Measurements from ENCODE around the gene TPRG1L. TPM values are rescaled to one million over a fixed set of nuclear protein-coding genes. Genes with fewer than 3 reads are reported as not detected.
"Not testable (repeated sequence)": the region's sequence is repeated elsewhere in the genome, so short reads cannot be mapped to it uniquely, and the experiment has no call there.

Gene TPRG1L
- total RNA-seq, 1 experiment from 2014 or later, result 19.2 TPM

DNA sequence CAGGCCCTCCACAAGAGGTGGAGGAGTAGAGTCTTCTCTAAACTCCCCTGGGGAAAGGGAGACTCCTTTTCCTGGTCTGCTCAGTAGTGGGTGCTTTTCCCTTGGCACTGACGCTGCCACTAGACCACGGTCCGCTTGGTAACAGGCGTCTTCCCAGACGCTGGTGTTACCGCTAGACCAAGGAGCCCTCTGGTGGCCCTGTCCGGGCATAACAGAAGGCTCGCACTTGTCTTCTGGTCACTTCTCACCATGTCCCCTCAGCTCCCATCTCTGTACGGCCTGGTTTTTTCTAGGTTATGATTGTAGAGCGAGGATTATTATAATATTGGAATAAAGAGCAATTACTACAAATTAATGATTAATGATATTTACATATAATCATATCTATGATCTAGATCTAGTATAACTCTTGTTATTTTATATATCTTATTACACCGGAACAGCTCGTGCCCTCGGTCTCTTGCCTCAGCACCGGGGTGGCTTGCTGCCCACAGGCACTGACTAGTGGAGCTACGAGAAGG, 3.6 kb upstream of the TPRG1L start:
- peak; percentile 78 for DNase-seq (ENCODE audit: low spot score)
- in situ Hi-C loops (cut with HindIII; ENCODE audit: low sequenced_read_pairs), result not testable (repeated sequence)

DNA sequence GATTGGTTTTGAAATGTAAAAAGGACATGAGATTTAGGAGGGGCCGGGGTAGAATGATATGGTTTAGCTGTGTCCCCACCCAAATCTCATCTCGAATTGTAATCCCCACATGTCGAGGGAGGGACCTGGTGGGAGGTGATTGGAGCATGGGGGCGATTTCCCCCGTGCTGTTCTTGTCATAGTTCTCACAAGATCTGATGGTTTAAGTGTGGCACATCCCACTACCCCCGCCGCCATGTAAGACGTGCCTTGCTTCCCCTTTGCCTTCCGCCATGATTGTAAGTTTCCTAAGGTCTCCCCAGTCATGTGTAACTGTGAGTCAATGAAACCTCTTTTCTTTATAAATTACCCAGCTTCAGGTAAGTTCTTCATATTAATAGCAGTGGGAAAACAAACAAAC, 2.7 kb upstream of the TPRG1L start:
- DNase-seq (ENCODE audit: low spot score); in situ Hi-C loops (cut with HindIII; ENCODE audit: low sequenced_read_pairs): not testable (repeated sequence)

DNA sequence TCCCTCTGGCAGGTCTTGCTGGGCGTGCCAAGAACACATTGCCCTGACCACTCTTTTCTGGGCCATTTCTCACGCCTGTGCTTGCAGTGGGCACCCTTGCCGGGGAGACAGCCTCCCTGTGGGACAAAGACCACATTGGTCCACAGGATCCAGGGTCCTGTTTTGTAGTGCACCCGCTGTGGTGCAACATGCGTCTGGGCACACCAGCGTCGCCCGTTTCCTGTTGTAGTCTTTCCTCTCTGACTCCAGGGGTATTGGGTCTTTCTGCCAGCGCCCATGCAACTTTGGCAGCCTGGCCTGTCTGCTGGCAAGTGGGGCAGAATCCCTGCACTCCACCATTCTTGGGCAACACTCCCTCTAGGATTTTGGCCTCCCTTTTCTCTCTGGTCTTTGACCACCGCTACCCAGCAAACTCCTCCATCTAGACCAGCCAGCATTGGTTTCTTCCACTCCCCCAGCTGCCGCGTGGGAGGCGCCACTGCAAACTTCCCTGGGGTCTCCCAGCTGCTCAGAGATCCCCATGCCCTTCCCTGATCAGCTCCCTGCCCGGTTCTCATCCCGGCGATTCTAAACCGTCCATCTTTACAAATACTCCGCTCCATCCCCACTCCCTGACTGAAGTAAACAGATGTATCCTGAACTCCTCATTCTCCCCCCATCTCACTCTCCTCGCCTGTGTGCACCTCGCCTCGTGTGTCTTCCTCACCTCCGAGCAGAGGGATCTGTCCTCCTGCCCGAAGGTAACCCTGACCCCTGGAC, 1.2 kb upstream of the TPRG1L start:
- in situ Hi-C loops (cut with HindIII; ENCODE audit: low sequenced_read_pairs), result no loop called here

DNA sequence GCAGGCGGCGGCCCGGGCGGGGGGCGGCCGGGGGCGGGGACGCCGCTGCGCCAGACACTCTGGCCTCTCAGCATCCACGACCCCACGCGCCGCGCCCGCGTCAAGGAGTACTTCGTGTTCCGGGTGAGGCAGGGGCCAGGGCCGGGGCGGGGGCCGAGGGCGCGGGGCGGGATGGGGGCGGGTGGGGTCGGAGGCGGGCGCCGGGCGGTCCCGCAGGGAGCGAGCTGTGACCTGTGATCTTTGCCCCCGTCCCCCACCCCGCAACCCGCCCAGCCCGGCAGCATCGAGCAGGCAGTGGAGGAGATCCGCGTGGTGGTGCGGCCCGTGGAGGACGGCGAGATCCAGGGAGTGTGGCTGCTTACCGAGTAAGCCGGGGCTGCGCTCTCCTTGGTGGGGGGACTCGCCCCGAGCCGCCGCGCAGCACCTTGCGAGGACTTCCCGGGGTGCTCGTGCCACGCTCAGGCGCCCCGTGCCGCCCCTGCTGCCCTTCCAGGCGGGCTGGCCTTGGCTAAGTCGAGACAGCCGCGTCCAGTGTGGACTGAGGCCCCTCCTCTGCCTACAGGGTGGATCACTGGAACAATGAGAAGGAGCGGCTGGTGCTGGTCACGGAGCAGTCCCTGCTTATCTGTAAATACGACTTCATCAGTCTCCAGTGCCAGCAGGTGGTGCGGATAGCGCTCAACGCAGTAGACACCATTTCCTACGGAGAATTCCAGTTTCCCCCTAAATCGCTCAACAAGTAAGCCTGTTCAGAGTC, 514 bp downstream of the TPRG1L start:
- in situ Hi-C loops (cut with HindIII; ENCODE audit: low sequenced_read_pairs), result loop anchor here (5.0 kb wide), 1 partner anchor 88 kb away; no protein-coding TSS in a partner anchor
- DNase-seq (ENCODE audit: low spot score), result no peak

More for the DNA sequence above, 1.2 kb upstream of the TPRG1L start:
- no peak for DNase-seq (ENCODE audit: low spot score)

DNA sequence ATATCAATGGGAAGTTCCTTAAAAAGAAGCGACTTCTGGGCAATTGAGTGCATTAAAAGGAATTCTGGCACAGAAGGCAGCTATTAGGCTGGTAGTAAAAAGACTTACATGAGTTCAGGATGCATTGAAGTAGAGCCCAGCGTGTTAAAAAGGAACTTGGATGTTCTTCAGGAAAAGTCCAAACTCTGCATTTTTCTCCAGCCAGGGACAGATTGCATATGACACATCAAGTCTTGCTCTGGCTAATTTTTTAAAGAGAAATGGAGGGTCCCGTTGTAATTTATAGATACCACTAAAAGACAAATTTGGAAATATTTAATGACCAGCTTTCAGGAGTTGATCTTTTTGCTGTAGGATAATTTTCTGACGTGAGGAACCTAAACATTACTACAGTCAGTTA, 1.2 kb downstream of the TPRG1L start:
- in situ Hi-C loops (cut with HindIII; ENCODE audit: low sequenced_read_pairs), result loop anchor here (5.0 kb wide), 1 partner anchor 89 kb away; no protein-coding TSS in a partner anchor
- no peak for DNase-seq (ENCODE audit: low spot score)

DNA sequence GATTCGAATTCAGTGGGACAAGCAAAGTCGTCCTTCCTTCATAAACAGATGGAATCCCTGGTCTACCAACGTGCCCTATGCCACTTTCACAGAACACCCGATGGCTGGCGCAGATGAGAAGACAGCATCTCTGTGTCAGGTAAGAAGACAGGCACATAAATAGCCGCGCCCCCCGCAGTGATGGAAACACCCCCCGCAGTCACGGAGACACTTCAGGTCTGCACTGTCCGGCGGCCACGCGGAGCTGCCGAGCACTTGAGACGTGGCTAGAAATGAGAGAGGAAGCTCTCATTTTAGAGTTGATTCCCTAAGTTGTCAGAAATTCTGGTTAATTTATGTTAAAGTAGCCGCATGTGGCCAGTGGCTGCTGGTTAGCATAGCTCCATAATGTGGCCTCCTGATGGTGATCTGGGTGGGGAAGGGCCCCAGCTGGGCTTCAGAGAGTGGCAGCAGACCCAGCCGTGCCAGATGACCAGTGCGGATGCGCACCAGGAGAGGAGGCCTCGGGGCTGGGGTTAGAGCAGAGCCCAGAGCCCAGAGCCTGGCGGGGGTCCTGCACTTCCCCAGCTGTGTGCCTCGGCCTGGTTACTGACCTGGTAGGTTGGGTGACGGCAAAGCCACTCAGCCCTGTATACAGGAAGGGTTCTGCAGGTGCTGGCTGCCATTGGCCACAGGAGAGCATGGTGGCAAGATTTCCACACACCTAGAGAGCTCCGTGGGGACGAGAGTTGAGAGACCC, 2.9 kb downstream of the TPRG1L start:
- in situ Hi-C loops (cut with HindIII; ENCODE audit: low sequenced_read_pairs), result loop anchor here (5.0 kb wide), 1 partner anchor 90 kb away; no protein-coding TSS in a partner anchor
- DNase-seq (ENCODE audit: low spot score), result no peak

DNA sequence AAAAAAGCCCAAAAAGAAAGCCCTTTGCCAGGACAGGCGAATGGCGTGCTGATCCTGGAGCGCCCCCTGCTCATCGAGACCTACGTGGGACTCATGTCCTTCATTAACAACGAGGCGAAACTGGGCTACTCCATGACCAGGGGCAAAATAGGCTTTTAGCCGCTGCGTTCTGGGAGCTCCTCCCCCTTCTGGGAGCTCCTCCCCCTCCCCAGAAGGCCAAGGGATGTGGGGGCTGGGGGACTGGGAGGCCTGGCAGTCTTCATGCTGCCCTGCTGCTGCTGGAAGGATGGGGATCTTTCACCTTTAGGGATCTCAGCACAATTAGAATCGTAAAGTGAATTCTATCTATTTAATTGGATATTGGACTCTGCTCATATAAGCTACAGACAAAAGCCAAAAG, 3.6 kb downstream of the TPRG1L start:
- DNase-seq (ENCODE audit: low spot score), result no peak
- in situ Hi-C loops (cut with HindIII; ENCODE audit: low sequenced_read_pairs), result loop anchor here (5.0 kb wide), 1 partner anchor 91 kb away; no protein-coding TSS in a partner anchor

DNA sequence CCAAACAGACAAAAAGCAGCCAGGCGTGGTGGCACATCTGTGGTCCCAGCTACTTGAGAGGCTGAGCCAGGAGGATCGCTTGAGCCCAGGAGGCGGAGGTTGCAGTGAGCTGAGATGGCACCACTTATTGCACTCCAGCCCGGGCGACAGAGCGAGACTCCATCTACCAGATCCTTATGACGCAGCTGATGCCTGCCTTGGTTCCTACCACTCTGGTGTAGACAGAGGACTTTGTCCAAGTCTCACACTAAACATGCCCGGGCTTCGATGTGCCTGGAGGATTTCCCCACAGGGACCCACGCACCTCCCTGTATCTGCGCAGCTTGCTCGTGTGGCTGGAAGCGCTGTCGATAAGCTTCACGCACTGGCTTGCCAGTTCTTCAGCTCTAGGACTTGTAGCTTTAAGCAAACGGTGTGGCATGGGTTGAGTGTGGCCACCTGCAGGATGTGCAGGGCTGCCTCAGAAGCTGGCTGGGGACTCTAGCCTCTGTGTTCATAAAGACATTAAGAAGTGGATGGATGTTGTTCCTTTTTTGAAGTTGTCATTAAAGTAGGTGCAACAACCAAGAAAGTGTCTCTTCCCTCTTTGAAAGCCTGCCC, 4.8 kb downstream of the TPRG1L start:
- in situ Hi-C loops (cut with HindIII; ENCODE audit: low sequenced_read_pairs), result loop anchor here (5.0 kb wide), 1 partner anchor 92 kb away; no protein-coding TSS in a partner anchor
- DNase-seq (ENCODE audit: low spot score), result no peak

DNA sequence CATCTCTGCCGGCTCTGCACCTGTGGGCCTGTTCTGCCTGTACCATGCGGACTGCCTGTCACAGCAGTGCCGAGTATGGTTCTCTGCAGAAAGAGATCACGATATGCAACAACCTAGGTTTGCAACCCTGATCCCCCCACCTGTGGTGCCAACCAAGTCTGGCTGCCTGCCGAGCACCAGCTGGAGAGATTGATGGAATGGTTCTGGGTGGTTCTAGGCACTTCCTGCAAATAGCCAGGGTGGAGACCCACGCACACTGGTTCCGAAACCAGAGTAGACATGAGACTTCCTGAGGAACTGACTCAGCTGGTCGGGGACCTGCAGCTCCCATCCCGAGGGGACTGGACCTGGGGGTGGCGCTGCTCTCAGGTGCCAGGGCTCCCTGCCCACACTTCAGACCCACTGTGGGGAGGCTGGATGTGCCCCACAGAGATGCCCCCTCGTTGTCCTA, 5.4 kb downstream of the TPRG1L start:
- in situ Hi-C loops (cut with HindIII; ENCODE audit: low sequenced_read_pairs), result no loop called here

DNA sequence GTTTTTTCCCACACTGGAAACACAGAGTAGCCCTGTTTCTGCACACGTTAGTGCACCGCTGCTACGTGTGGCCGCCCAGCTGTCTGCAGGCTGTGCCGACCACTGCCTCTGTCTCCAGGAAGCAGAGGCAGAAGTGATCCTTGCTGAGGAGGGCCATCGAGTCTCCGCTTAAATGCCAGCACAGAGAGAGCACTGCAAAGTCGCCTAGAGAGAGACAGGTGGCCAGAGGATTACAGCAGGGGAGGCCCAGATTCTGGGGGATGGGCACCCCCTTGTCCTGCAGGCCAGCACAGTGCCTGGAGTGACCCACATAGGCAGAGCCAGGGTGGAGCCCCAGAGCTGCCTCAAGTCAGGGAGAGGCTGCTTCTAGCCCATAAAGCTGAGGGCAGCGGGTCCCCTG, 6.1 kb downstream of the TPRG1L start:
- in situ Hi-C loops (cut with HindIII; ENCODE audit: low sequenced_read_pairs), result no loop called here
- peak; percentile 27 for DNase-seq (ENCODE audit: low spot score)

More for the DNA sequence above, 5.4 kb downstream of the TPRG1L start:
- no peak for DNase-seq (ENCODE audit: low spot score)

DNA sequence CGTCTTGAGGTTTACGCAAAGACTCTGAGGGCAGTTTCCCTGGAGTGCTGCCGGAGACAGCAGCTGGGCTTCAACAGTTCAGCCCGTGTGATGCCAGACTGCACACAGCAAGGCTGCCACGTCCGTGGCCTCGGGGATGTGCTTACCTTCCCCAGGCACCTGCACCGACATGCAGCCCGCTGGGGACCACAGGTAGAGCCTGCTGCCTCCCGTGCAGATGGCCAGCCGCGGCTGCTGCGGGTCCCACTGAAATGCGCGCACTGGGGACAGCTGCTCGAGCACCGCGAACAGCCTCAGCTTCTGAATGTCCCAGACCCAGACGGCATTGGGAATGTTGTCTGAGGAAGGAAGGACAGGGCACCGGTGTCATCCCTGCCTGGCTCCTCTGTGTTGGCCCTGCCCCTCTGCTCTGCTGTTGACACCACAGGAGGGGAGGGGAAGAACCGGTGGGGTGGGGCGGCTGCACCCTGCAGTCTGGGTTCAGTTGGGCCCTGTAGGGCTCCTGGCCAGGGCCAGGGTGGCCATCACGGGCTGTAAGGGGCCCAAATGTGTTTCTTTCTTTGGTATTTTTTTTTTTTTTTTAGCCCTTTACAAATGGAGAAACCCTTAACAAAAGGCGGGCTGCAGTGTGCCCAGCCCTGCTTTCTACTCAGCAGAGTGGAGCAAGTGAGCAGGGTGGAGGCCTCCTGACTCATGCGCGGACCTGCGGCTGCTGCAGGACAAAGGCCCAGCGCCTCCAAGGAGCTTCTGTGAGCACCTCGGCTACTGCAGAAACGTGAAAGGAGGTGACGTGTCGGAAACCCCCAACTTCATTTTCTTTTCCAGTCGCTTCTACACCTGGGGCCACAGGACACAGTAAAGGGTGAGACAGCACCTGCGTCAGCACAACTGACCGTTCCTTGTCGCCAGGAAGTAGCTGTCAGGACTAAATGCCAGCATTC, 6.8 kb downstream of the TPRG1L start:
- in situ Hi-C loops (cut with HindIII; ENCODE audit: low sequenced_read_pairs), result no loop called here
- no peak for DNase-seq (ENCODE audit: low spot score)

DNA sequence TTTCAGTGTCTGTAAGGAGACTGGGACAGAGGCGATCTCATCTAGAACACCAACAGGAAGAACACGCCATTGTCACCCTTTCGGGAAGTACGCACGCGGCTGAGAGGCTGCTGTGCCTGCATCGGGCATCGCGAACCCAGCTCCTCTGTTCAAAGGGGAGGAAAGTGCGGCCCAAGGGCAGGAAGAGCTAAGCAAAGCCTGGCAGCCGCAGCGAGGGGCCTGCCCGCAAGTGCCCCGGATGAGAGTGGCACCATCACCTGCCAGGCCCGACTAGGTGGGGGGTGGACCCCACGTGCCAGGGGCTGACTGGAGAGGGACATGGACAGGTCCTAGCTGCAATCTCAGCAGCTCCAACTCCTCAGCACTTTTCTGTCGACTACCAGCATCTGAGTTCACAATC, 7.5 kb downstream of the TPRG1L start:
- in situ Hi-C loops (cut with HindIII; ENCODE audit: low sequenced_read_pairs), result no loop called here
- no peak for DNase-seq (ENCODE audit: low spot score)

DNA sequence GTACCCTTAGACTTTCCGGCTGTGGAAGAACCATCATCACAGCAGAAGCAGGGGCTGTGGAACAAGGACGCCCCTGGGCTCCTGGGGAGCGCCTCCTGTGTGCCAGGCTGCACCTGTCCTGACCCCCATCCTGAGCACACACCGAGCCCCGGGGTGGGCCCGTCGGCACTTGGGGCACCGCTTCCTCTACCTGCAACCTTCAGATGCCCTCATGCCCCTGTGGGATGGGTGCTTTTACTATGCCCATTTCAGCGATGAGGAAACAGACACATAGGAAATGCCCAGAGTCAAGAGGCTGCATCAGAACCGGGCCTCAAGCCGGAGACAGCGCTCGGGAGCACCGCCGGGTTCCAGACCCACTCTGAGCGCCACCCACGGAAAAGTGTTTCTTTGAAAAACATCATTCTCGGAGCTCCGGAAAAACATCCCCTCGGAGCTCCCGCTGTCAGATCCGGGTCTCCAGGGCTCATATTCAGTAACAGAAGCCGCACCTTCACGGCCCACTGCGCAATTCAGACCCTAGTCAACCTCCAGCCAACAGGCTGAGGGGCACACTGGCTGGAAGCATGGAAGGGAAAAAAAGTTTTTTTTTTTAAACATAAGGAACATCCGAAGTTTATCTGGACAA, 8.0 kb downstream of the TPRG1L start:
- in situ Hi-C loops (cut with HindIII; ENCODE audit: low sequenced_read_pairs), result no loop called here
- DNase-seq (ENCODE audit: low spot score), result no peak

DNA sequence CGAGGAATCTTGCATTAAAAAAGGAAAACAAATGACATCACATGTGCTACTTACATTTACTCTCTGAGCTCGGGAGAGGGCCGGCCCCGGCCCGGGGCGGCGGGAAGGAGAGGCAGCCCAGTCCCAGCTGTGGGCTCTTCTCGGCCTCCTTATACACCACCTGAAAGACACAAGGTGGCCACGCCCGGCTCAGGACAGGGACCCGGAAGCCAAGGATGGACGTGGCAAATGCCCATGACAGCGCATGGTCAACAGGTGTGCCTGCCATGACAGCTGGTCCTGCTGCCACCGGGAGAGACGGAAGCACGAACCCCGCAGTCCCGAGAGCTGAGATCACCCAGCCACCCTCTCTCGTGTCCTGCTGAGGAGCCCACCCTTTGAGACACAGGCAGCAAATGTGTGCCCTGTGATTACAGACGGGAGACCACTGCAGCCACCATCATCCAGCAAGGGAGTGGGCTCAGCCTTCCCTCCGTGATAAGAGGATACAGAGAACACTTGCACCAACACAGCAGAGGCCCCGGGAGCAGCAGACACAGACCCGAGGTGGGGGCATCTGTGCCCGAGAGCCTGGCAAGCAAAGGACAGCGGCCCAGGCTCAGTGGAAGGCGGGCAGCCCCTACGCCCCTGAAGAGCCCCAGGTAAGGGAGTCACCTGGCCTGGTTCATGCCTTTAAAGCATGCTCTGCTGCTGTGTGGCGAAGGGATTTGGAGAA, 8.7 kb downstream of the TPRG1L start:
- no peak for DNase-seq (ENCODE audit: low spot score)
- in situ Hi-C loops (cut with HindIII; ENCODE audit: low sequenced_read_pairs), result no loop called here

DNA sequence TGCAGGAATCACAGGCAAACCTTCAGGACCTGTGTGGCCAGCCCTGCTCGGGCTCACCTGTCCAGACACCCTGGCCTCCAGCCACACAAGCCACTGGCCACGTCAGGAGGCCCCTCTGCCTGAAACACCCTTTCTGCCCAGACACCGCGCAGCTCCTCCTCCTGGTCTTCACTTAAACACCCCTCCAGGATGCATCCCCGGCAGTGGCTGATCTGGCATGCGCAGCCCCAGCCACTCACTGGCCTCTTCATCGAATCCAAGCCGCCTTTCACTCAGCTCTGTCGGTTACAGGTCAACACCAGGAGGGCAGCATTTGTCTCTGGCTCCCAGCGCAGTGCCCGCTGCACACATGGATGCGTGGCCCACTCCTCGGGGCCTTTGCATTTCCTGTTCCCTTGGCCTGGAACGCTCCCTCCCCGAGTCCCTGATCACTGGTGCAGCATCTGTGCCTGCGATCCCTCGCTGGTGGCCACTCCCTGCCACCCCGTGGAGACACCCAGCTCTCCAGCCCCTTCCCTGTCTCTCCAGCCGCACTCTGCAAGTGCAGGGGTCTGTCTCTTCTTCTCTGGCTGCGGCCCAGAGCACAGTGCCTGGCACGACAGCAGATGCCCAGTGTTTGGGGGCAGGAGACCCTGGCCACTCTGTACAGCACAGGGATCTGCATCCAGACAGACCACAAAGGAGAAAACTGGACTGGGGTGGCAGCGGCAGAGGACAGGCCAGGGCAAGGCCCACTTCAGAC, 9.4 kb downstream of the TPRG1L start:
- DNase-seq (ENCODE audit: low spot score), result no peak
- in situ Hi-C loops (cut with HindIII; ENCODE audit: low sequenced_read_pairs), result no loop called here

DNA sequence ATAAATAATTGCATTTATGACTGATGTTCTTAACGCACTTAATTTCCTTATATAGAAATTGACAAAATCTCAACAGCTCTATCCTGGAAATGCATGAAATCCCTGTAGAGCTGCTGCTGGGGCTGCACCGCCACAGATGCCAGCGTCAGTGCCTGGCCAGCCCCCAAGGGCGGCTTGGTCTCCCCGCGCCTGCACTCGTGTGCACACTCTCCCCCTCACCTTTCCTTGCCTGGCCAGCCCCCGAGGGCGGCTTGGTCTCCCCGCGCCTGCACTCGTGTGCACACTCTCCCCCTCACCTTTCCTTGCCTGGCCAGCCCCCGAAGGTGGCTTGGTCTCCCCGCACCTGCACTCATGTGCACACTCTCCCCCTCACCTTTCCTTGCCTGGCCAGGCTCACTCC, 11.3 kb downstream of the TPRG1L start:
- in situ Hi-C loops (cut with HindIII; ENCODE audit: low sequenced_read_pairs), result no loop called here
- DNase-seq (ENCODE audit: low spot score), result no peak

All from G401 (cell line).